GM12878 (cell line): ENCODE measurements around the gene NUDT1. TPM values are rescaled to one million over a fixed set of nuclear protein-coding genes. Genes with fewer than 3 reads are reported as not detected.

Experiments used
- ATAC-seq: fragments of 200-7000 bp; cut with Tn5 transposase; 3 replicates; pipeline ENCODE4 v1.9.1; 2020; ENCODE audit warnings: mild to moderate bottlenecking, moderate library complexity
- BruUV-seq: library from RNA; stranded (reverse); fragments of 400-500 nt; replicated peaks from 2 replicates; lab custom pipeline; 2021; lab: Mats Ljungman, UMichigan
- CTCF ChIA-PET: fragments of 300-600 bp; sonication (Branson Sonifier 250); formaldehyde crosslinking; extraction: SDS; loops from one replicate; lab custom pipeline; 2021; ENCODE audit warnings: inconsistent platforms; lab: Yijun Ruan, JAX
- POLR2A ChIA-PET: fragments of 350-600 bp; formaldehyde crosslinking; extraction: SDS; loops from one replicate; lab custom pipeline; 2021; ENCODE audit warnings: inconsistent platforms; lab: Charles Lee
- RAD21 ChIA-PET: fragments of 300-600 bp; sonication (Branson Sonifier 250); formaldehyde crosslinking; loops from one replicate; lab custom pipeline; 2023; ENCODE audit warnings: antibody characterized with exemption; ENCODE audit not compliant: unreplicated experiment; lab: Charles Lee
- SMC1A ChIA-PET: fragments of 300-600 bp; sonication (Branson Sonifier 250); formaldehyde crosslinking; loops from one replicate; lab custom pipeline; 2023; ENCODE audit not compliant: unreplicated experiment, uncharacterized antibody; lab: Charles Lee
- DNase-seq: peaks from one replicate; pipeline ENCODE4 v3.0.0-alpha.2; 2011; ENCODE audit warnings: low read depth, low spot score
- FAIRE-seq: peaks from 3 replicates; lab custom pipeline; 2011; peaks lifted over from hg19 to GRCh38; lab: Jason Lieb, UNC
- H2AFZ ChIP-seq: 2 replicates; pipeline ENCODE4 v1.6.0; 2011; ENCODE audit warnings: low read depth, low read length, control low read depth; ENCODE audit not compliant: control insufficient read depth
- H3K27ac ChIP-seq: 2 replicates; pipeline ENCODE4 v1.5.1; 2011; ENCODE audit warnings: control low read depth; ENCODE audit not compliant: control insufficient read depth, insufficient read depth
- H3K27me3 ChIP-seq, 2 experiments: replicated peaks in 1 of 2; 2 replicates each; pipeline versions ENCODE4 v1.6.0 to v1.6.1; 2011; ENCODE audit warnings: low read length in 1 of 2; ENCODE audit not compliant: control insufficient read depth in 2 of 2, insufficient read depth in 2 of 2
- H3K36me3 ChIP-seq, 2 experiments: 2 replicates each; pipeline ENCODE4 v1.5.1; 2011; ENCODE audit warnings: low read length in 1 of 2; ENCODE audit not compliant: control insufficient read depth in 2 of 2, insufficient read depth in 2 of 2
- H3K4me1 ChIP-seq: 2 replicates; pipeline ENCODE4 v1.6.1; 2011; ENCODE audit warnings: mild to moderate bottlenecking, low read length, moderate library complexity, mixed read lengths; ENCODE audit not compliant: control insufficient read depth, insufficient read depth
- H3K4me2 ChIP-seq: 2 replicates; pipeline ENCODE4 v1.6.0; 2011; ENCODE audit warnings: control low read depth; ENCODE audit not compliant: control insufficient read depth, insufficient read depth
- H3K4me3 ChIP-seq: fragments of 200-600 bp; sonication (generic); 2 replicates; pipeline ENCODE4 v1.5.1; 2016
- H3K79me2 ChIP-seq: 2 replicates; pipeline ENCODE4 v1.6.0; 2011; ENCODE audit warnings: low read length; ENCODE audit not compliant: control insufficient read depth, insufficient read depth
- H3K9ac ChIP-seq: 2 replicates; pipeline ENCODE4 v1.8.0; 2011; ENCODE audit warnings: low read length, control low read depth, mixed read lengths; ENCODE audit not compliant: control insufficient read depth, insufficient read depth
- H3K9me3 ChIP-seq: replicated peaks from 3 replicates; pipeline ENCODE4 v1.5.1; 2011; ENCODE audit warnings: mild to moderate bottlenecking, low read length; ENCODE audit not compliant: control insufficient read depth, insufficient read depth
- H4K20me1 ChIP-seq: 2 replicates; pipeline ENCODE4 v1.6.0; 2011; ENCODE audit not compliant: control insufficient read depth, insufficient read depth
- CHD2 ChIP-seq: IDR thresholded peaks from 2 replicates; pipeline ENCODE4 v1.6.1; 2011; ENCODE audit warnings: low read depth, low read length, improper control_type of control experiment, borderline replicate concordance
- GABPA ChIP-seq: IDR thresholded peaks from 2 replicates; pipeline ENCODE4 v1.6.1; 2014; ENCODE audit warnings: antibody characterized with exemption, low read depth, mild to moderate bottlenecking, inconsistent platforms
- HDAC2 ChIP-seq: fragments of 200-600 bp; sonication (generic); IDR thresholded peaks from 2 replicates; pipeline ENCODE4 v1.6.1; 2017
- MLLT1 ChIP-seq: fragments of 450-650 bp; IDR thresholded peaks from 2 replicates; pipeline ENCODE4 v1.6.1; 2016; ENCODE audit warnings: mild to moderate bottlenecking
- MYB ChIP-seq: fragments of 150-350 bp; IDR thresholded peaks from 2 replicates; pipeline ENCODE4 v1.6.1; 2014; ENCODE audit warnings: mild to moderate bottlenecking, low read depth, low read length, borderline replicate concordance
- NR2C1 ChIP-seq: fragments of 450-650 bp; IDR thresholded peaks from 2 replicates; pipeline ENCODE4 v1.6.1; 2017; ENCODE audit warnings: antibody characterized with exemption, mild to moderate bottlenecking, moderate library complexity
- POLR2AphosphoS2 ChIP-seq: IDR thresholded peaks from 2 replicates; pipeline ENCODE4 v1.6.1; 2011; ENCODE audit warnings: low read depth, mild to moderate bottlenecking, low read length, improper control_type of control experiment, moderate library complexity
- RCOR1 ChIP-seq: conservative IDR thresholded peaks from 2 replicates; pipeline ENCODE4 v1.6.1; 2012; ENCODE audit warnings: low read depth, low read length, improper control_type of control experiment
- SMAD1 ChIP-seq: fragments of 450-650 bp; IDR thresholded peaks from 2 replicates; pipeline ENCODE4 v1.6.1; 2018; ENCODE audit warnings: mild to moderate bottlenecking, low read depth; ENCODE audit not compliant: partially characterized antibody
- SMAD5 ChIP-seq: IDR thresholded peaks from 2 replicates; pipeline ENCODE4 v1.6.1; 2016; ENCODE audit warnings: antibody characterized with exemption, low read depth
- SRF ChIP-seq, 2 experiments: IDR thresholded peaks; 2 replicates each; pipeline ENCODE4 v1.6.1; 2011; ENCODE audit warnings: low read depth in 2 of 2, low read length in 2 of 2, mild to moderate bottlenecking in 1 of 2, moderate library complexity in 1 of 2
- TBL1XR1 ChIP-seq: IDR thresholded peaks from 2 replicates; pipeline ENCODE4 v1.6.1; 2012; ENCODE audit warnings: low read depth, low read length, improper control_type of control experiment
- ZBED1 ChIP-seq: IDR thresholded peaks from 2 replicates; pipeline ENCODE4 v1.6.1; 2016; ENCODE audit warnings: borderline replicate concordance
- ZBTB11 ChIP-seq: fragments of 450-650 bp; formaldehyde crosslinking; IDR thresholded peaks from 2 replicates; pipeline ENCODE4 v1.5.0; 2022; ENCODE audit warnings: mild to moderate bottlenecking, missing genetic modification characterization
- ZBTB40 ChIP-seq: fragments of 450-650 bp; IDR thresholded peaks from 2 replicates; pipeline ENCODE4 v1.6.1; 2016; ENCODE audit warnings: mild to moderate bottlenecking, moderate library complexity, borderline replicate concordance
- ZNF274 ChIP-seq: IDR thresholded peaks from one replicate; pipeline ENCODE4 v1.8.0; 2011; ENCODE audit not compliant: insufficient read length, insufficient read depth
- WGBS: methylation state at CpG from one replicate; pipeline ENCODE4 v1.1.6; 2016; ENCODE audit warnings: low lambda C conversion rate; ENCODE audit not compliant: insufficient replicate concordance, insufficient coverage; ENCODE audit errors: missing lambda C conversion rate; 5-methylcytosine and 5-hydroxymethylcytosine counted together
- in situ Hi-C: fragments of 300-500 bp; cut with MboI; formaldehyde crosslinking; loops from 9 replicates; pipeline ENCODE4 v1.14.3; 2018; ENCODE audit warnings: mixed read lengths
- intact Hi-C: fragments of 100-400 bp; cut with micrococcal nuclease; formaldehyde crosslinking; loops from one replicate; pipeline ENCODE4 v1.14.2; 2022; ENCODE audit not compliant: unreplicated experiment
- polyA plus RNA-seq, 11 experiments: library from polyadenylated mRNA; depleted of rRNA in 4 of 11; unstranded in 6 of 11; stranded (reverse) in 5 of 11; fragments of >200 nt; fragmentation: Nextera tagmentation in 4 of 11; fragmentation: Illumina TruSeq in 1 of 11; extraction: Ambion mirVana in 4 of 11; extraction: Trizol in 1 of 11; gene quantifications; 1 replicate in 1 of 11; 2 replicates in 10 of 11; pipeline versions ENCODE4 v1.2.1 to v1.2.3, GENCODE V29; 2011 to 2016; ENCODE audit warnings: inconsistent platforms in 2 of 11, missing spikeins in 2 of 11, low read depth in 1 of 11
- total RNA-seq, 4 experiments: library from RNA; depleted of rRNA in 3 of 4; stranded (reverse); fragments of >200 nt in 3 of 4; fragmentation: Illumina TruSeq in 1 of 4; extraction: Trizol in 1 of 4; gene quantifications; 2 replicates each; pipeline versions ENCODE4 v1.2.1 to v1.2.3, GENCODE V29; 2013 to 2021

NUDT1 gene
- total and polyA plus RNA-seq, 10 of the 15 experiments (the other 5 are each of a cell fraction or from before 2014, with no cell fraction given): 7.7 to 122 (median 59.2) TPM

- no peak for TF ChIP-seq ZBTB11 (CRISPR knock-in tag)
- TF ChIP-seq SRF (IDR thresholded peaks at IDR 0.05; ENCODE audit: low read depth in 2 of 2, low read length in 2 of 2): no peak
- no peak for TF ChIP-seq HDAC2
- TF ChIP-seq MYB: no peak
- TF ChIP-seq TBL1XR1: no peak
- no peak for TF ChIP-seq POLR2AphosphoS2
- no peak for TF ChIP-seq CHD2
Observed at GRCh38 chr7:2278026-2278425, 36.0 kb downstream of the NUDT1 start (continued).

GRCh38 chr7:2279896-2280295 is 37.9 kb downstream of the NUDT1 start:
- BruUV-seq: no TSS peak
- WGBS: 86% methylated on average over 4 of the region's 4 CpGs
- FAIRE-seq: no peak
- TF ChIP-seq ZNF274: no peak
- TF ChIP-seq GABPA: no peak
- no peak for TF ChIP-seq SMAD5
- no peak for TF ChIP-seq ZBTB40
- no peak for TF ChIP-seq MLLT1
- TF ChIP-seq NR2C1: no peak
- no peak for TF ChIP-seq MYB
- no peak for TF ChIP-seq RCOR1
- no peak for TF ChIP-seq SMAD1
- TF ChIP-seq ZBED1: no peak

More at GRCh38 chr7:2279896-2280295, 37.9 kb downstream of the NUDT1 start:
- intact Hi-C loops: no loop called here
- H3K9me3 ChIP-seq: no peaks in the 10 kb centered on the region
- peaks cover 7 to 15% of the 10 kb centered on the region in 2 experiments; a peak in 3 of 4 replicates for H3K36me3 ChIP-seq
- no peak for ATAC-seq
- H3K27ac ChIP-seq: no peak overlapping the region
- ChIA-PET RAD21 (no interaction called here), POLR2A (no interaction called here), CTCF (no interaction called here), SMC1A (interaction anchor here (0.7 to 1.4 kb wide), 6 partner anchors 14 to 241 kb away, joined by 3 to 4 read pairs (median 4); no protein-coding TSS in a partner anchor)
- H3K4me1 ChIP-seq: no peaks in the 10 kb centered on the region
- H3K4me3 ChIP-seq: no peak overlapping the region
- peaks cover 26% of the 10 kb centered on the region for H3K79me2 ChIP-seq
- in situ Hi-C loops: no loop called here
- no peak overlapping the region for H3K9ac ChIP-seq
- no peaks in the 10 kb centered on the region for H3K27me3 ChIP-seq
- H3K4me2 ChIP-seq: no peak overlapping the region
- DNase-seq: no peak
- no peak overlapping the region for H2AFZ ChIP-seq
- no peaks in the 10 kb centered on the region; the same call in 1 of the 2 replicates for H4K20me1 ChIP-seq
